ENCODE data around the gene VPS8.
A peak's percentile ranks its signal among the peaks of the same experiment; 100 is the strongest.
"Not testable (repeated sequence)": the region's sequence is repeated elsewhere in the genome, so short reads cannot be mapped to it uniquely, and the experiment has no call there.

The VPS8 gene

GRCh38 chr3:184942735-184943134, 130.8 kb downstream of the VPS8 start:
- no peak for DNase-seq

GRCh38 chr3:184944241-184944640, 132.3 kb downstream of the VPS8 start:
- DNase-seq: no peak

DNA sequence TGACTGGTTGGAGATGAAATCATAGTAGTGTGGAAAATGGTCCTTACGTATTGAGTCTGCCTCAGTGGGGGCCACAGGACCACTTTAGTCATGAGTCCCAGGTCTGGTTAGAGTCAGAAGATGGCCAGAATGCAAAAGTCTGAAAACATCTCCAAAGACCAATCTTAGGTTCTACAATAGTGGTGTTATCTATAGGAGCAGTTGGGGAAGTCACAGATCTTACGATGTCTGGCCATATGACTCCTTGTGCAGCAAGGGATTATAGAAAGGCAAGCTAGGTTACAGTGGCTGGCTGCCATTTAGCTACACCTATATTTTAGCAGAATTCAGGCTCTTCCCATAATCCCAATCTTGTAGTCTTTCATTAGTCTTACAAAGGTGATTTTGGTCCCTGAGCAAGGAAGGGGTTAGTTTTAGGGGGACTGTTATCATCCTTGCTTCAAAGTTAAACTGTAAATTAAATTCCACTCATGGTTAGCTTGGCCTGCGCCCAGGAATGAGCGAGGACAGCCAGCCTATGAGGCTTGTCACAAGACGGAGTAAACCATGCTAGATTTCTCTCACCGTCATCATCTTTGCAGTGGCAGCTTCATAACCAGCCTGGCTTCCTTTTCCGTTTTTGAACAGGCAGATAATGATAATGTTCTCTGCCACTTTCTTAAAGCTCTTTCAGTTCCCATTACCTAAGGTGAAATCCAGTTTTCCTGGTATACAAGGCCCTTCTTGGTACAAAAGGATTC, 134.1 kb downstream of the VPS8 start:
- no peak for DNase-seq

DNA sequence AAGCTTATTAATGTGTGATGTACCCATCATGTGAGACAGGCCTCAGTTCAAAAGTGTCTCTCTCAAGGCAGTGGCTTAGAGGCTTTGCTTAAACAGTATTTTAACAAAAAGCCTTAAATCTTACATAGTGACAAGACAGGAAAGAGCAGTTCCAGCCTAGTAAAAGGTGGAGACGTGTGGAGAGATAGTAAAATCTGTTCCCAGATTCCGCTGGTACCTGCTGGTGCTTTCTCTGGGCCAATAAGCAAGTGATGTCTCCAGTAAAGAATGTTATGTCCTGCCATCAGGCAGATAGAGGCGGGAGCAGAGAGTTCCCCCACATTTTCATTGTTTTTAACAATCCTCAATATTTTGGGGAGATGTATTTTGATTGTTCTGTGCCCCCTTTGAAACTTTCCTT, 135.0 kb downstream of the VPS8 start:
- no peak for DNase-seq

DNA sequence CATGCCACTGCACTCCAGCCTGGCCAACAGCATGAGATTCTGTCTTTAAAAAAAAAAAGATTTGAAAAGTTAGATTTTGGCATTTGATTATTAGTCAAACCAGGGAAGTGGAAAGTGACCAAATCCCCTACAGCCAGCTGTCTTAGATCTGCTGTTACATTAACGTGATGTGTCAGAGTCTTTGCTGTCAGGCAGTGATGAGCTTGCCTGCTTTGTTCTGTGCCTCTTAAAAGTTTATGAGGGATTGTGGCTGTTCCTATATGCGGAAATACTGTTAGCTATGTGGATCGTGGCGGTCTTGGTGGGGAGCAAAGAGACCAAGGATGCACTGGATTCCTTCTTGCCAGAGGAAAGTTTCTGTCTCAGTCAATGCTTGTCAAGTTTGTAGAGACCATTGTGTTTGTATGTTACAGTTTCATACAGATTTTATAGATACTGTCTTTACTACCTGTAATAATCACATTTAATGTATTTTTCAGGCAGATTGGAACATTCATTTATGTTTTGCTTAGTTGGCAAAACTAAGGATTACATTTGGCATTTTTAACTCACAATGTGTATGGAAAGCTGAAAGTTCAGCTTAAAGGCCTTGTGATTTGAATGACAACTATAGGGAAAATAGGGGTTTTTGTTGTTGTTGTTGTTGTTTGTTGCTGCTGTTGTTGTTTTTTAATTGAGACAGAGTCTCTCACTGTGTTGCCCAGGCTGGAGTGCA, 137.4 kb downstream of the VPS8 start:
- no peak for DNase-seq

- not testable (repeated sequence) for DNase-seq
These were observed 138.8 kb downstream of the VPS8 start for GRCh38 chr3:184950816-184951215.

DNA sequence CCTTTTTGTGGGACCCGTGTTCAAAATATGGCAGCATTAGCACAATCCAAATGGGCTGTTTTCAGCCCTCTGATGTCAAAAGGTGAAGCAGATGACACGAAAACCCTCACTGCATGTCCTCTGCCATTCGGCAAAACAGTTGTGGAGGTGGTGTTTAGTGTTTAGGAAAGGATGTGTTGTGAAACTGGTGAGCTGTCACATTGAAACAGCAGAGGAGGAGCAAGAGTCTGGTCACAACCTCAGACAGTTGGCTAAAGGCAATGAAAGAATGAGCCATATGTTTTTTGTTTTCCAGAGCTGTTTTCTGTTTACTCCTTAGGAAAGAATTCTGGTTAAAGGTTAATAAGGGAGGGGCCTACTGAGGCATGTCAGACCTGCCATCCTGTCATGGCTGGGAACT, 140.7 kb downstream of the VPS8 start:
- DNase-seq: no peak

DNA sequence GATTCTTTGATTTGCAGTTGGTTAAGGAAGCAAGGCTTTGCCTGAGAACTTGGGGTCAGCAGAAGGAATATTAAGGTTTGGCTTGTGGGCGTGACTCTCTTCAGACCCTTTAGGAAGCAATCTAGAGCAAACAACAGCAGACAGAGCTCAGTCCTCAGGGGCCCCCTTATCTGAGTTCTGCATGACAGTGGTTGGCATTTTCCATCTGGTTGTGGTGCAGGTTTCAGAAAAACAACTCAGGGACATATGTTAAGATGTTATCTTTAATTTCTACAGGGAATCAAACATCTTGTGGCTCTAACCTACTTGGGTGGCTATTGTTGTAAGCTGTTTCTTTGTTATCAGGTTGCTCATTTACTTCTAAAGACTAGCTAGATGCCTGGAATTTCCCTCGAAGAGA, 141.4 kb downstream of the VPS8 start:
- DNase-seq: no peak

DNA sequence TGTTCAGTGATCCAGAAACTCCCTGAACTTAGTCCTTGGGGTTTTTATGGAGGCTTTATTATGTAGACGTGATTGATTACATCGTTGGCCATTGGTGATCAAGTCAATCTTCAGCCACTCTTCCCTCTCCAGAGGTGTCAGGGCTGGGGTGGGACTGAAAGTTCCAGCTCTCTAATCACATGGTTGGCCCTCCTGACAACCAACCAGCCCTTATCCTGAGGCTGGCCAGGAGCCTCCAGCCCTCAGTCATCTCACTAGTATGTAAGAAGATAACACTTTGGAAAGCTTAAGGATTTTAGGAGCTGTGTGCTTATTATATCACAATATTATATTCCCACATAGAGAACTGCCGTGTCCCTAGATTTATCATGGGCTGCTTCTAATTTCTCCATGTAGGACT, 142.3 kb downstream of the VPS8 start:
- DNase-seq: no peak

DNA sequence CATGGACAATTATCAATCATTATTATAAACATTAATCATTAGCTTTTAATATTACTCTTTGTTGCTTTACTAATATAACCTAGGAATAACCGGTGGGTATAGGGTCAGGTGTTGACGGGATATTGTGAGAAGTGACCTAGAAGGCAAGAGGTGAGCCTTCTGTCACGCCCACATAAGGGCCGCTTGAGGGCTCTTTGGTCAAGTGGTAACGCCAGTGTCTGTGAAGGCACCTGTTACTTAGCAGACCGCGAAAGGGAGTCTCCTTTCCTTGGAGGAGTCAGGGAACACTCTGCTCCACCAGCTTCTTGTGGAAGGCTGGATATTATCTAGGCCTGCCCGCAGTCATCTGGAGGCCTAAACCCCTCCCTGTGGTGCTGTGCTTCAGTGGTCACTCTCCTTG, 142.9 kb downstream of the VPS8 start:
- not testable (repeated sequence) for DNase-seq

DNA sequence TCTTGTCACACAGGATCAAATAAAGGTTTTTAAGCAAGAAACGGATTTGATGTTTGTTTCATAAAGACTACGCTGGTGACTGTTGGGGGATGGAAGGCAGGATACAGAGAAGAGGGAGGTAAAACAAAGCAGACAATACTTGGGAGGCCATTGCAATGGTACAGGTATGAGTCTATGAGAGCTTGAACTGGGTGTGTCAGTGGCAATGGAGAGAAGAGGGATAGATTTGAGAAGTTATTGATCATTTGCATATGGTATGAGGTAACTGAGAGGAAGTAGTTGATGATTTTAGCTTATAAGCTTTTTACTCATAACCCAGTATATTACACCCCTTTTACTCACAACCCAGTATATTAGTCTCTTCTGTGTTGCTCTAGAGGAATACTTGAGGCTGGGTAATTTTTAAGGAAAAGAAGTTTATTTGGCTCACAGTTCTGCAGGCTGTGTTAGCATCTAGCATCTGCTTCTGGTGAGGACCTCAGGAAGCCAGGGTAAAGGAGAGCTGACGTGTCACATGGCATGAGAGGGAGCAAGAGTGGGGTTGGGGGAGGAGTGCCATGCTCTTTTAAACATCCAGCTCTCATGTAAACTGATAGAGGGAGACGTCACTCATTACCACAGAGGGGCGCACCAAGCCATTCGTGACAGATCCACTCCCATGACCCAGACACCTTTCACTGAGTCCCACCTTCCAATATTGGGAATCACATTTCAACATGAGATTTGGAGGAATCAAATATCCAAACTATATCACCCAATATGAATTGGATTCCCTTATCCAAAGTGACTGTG, 153.9 kb downstream of the VPS8 start:
- no peak for DNase-seq

DNA sequence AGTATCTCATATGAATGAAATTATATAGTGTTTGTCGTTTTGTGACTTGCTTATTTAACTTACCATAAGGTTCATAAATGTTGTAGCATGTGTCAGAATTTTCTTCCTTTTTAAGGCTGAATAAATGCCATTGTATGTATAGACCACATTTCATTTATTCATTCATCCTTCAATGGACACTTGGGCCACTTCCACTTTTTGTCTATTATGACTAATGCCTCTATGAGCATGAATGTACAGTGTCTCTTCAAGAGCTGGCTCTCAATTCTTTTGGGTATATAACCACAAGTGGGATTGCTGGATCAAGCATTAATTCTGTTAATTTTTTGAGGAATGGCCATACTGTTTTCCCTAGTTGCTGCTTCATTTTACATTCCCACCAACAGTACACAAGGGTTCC, 156.1 kb downstream of the VPS8 start:
- DNase-seq: no peak

DNA sequence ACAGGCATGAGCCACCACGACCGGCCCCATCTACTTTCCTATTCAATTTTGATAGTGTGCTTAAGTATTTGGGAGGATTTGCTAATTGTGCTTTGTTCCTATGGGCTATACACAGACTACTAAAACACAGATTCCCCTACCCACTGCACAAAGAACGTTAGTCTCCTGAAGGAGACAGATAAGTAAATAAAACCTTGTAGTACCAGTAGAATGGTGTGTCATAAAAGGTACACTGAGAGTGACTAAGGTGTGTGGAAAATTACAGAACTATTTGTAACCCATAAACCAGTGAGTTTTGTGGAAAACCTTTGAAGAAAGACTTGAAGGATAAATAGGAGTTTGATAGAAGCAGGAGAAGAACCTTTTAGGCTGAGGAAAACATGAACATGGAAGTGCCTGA, 158.2 kb downstream of the VPS8 start:
- DNase-seq: no peak

DNA sequence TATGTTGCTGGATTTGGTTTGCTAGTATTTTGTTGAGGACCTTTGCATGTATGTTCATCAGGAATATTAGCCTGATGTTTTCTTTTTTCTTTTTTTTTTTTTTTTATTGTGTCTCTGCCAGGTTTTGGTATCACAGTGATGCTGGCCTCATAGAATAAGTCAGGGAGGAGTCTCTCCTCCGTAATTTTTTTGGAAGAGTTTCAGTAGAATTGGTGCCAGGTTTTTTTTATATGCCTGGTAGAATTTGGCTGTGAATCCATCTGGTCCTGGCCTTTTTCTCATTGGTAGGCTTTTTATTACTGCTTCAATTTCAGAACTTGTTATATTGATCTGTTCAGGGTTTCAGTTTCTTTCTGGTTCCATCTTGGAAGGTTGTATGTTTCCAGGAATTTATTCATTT, 165.8 kb downstream of the VPS8 start:
- no peak for DNase-seq

GRCh38 chr3:184981071-184981470, 169.1 kb downstream of the VPS8 start:
- DNase-seq: no peak

- no peak for DNase-seq
These were observed 170.1 kb downstream of the VPS8 start for GRCh38 chr3:184982076-184982475.

- no peak for DNase-seq
These were observed 173.6 kb downstream of the VPS8 start for GRCh38 chr3:184985586-184985985.

- DNase-seq: no peak
These were observed 174.5 kb downstream of the VPS8 start for GRCh38 chr3:184986366-184986889.

GRCh38 chr3:184993394-184993793, 181.4 kb downstream of the VPS8 start:
- no peak for DNase-seq

DNA sequence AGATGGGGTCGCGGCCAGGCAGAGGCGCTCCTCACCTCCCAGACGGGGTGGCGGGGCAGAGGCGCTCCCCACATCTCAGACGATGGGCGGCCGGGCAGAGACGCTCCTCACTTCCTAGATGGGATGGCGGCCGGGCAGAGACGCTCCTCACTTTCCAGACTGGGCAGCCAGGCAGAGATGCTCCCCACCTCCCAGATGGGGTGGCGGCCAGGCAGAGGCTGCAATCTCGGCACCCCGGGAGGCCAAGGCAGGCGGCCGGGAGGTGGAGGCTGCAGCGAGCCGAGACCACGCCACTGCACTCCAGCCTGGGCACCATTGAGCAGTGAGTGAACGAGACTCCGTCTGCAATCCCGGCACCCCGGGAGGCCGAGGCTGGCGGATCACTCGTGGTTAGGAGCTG, 191.9 kb downstream of the VPS8 start:
- not testable (repeated sequence) for DNase-seq

GRCh38 chr3:185009650-185010049, 197.7 kb downstream of the VPS8 start:
- DNase-seq: no peak

- DNase-seq: not testable (repeated sequence)
These were observed 205.6 kb downstream of the VPS8 start for GRCh38 chr3:185017584-185017983.

GRCh38 chr3:185017996-185018395, 206.0 kb downstream of the VPS8 start:
- not testable (repeated sequence) for DNase-seq

DNA sequence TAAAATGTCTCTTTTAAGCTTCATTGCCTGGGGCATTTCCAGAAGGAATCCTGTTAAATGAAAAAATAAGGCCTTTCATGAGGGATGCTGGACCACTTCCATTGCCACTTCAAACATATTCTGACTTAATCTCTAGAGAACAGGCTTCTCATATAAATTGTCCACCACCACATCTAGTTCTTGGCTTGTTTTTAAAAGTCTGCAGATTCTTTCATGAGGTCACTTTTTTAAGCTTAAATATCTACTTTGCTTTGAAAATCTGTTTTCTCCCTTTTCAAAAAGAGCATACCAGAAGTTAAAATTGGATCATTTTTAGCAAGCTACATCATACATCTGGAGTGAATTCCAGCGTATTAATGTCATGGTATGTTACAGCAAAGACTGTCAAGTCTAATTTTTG, 209.3 kb downstream of the VPS8 start:
- peak; percentile 46 for DNase-seq

Measured in fibroblast of skin of right biceps (primary cell).